GM13977 (cell line): ENCODE results near the gene RNF31.

ENCODE experiments used
- DNase-seq: peaks from one replicate; pipeline ENCODE4 v3.0.0; 2012; ENCODE audit warnings: low spot score
- CTCF ChIP-seq: IDR thresholded peaks from 2 replicates; pipeline ENCODE4 v1.5.1; 2012; ENCODE audit warnings: mild to moderate bottlenecking, control low read depth; ENCODE audit not compliant: insufficient read depth; ENCODE audit errors: extremely low read depth, missing control alignments
- in situ Hi-C: fragments of 300-500 bp; cut with MboI; formaldehyde crosslinking; loops from one replicate; pipeline ENCODE4 v1.12.0; 2022; ENCODE audit warnings: low sequenced_read_pairs, low pct_unique_long_range_greater_than_20kb, mixed read lengths, inconsistent platforms; ENCODE audit not compliant: unreplicated experiment

RNF31 gene

GRCh38 chr14:24127673-24128072, 19.6 kb upstream of the RNF31 start:
- no peak for DNase-seq
- no peak for TF ChIP-seq CTCF
- in situ Hi-C loops: no loop called here

GRCh38 chr14:24129410-24129998, 17.8 kb upstream of the RNF31 start:
- DNase-seq: no peak
- no peak for TF ChIP-seq CTCF
- in situ Hi-C loops: no loop called here

GRCh38 chr14:24130380-24130716, 16.9 kb upstream of the RNF31 start, which contains the start of gene FITM1:
FITM1 (plus strand) TSS chr14:24130659; CDS start chr14:24131564, 905 bp downstream.
- in situ Hi-C loops: no loop called here
- no peak for TF ChIP-seq CTCF

GRCh38 chr14:24130717-24131548, 16.4 kb upstream of the RNF31 start:
- DNase-seq: no peak
- TF ChIP-seq CTCF: no peak
- in situ Hi-C loops: no loop called here

More at GRCh38 chr14:24130380-24130716, 16.9 kb upstream of the RNF31 start, which contains the start of gene FITM1:
- DNase-seq: no peak

- in situ Hi-C loops: no loop called here
- TF ChIP-seq CTCF: no peak
- DNase-seq: no peak
Observed at GRCh38 chr14:24131549-24131966, 15.7 kb upstream of the RNF31 start.

GRCh38 chr14:24132061-24132685, 15.1 kb upstream of the RNF31 start:
- in situ Hi-C loops: no loop called here
- no peak for TF ChIP-seq CTCF
- DNase-seq: no peak
